Right forelimb (tissue), 1 donor: ENCODE data around the gene CACNB2.
"Not testable (repeated sequence)": the region's sequence is repeated elsewhere in the genome, so short reads cannot be mapped to it uniquely, and the experiment has no call there.

Experiments used
- DNase-seq: peaks from one replicate; pipeline ENCODE4 v3.0.0-alpha.2; 2018

CACNB2 gene

DNA sequence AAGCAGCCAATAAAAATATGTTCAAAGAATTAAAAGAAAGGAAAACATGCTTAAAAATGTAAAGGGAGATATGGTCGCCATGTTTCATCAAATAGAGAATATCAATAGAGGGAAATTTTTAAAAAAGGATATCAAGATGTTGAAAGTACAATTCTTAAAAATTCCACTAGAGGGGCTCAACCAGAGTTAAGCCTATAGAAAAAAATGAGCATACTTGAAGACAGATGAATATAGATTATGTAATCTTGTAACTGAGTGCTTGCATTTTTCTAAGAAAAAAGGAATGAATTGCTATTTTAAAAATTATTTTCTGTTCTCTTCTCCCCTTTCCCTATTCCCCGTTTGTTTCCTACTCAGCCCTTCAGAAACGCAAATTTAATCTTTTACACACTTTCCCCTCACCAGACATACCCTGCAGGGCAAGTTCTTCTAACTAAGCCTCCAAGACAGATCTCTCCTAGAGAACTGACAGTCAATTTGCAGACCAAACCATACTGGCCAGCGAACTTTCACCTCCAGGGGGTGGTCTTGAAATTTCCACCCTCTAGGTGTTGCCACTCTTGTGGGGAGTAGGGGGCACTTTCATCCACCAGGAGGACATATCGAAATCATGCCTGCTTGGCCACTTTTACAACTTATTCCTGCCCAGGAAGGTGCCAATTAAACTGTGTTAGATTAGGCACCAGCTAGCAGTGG, 443.5 kb downstream of the CACNB2 start:
- DNase-seq, result no peak

GRCh38 chr10:18586637-18587036, 446.4 kb downstream of the CACNB2 start:
- not testable (repeated sequence) for DNase-seq

GRCh38 chr10:18591141-18591540, 450.9 kb downstream of the CACNB2 start:
- DNase-seq, result not testable (repeated sequence)
